Neutrophil (primary cell): Measurements from ENCODE around the gene ANKDD1A.

Experiments
- H3K27ac ChIP-seq: fragments of 200-600 bp; sonication (generic); 2 replicates; pipeline ENCODE4 v1.5.1; 2016; ENCODE audit warnings: mild to moderate bottlenecking, moderate library complexity
- H3K27me3 ChIP-seq: fragments of 200-600 bp; sonication (generic); 2 replicates; pipeline ENCODE4 v1.6.0; 2016; ENCODE audit warnings: mild to moderate bottlenecking
- H3K36me3 ChIP-seq: fragments of 200-600 bp; sonication (generic); 2 replicates; pipeline ENCODE4 v1.5.1; 2017
- H3K4me1 ChIP-seq, 2 experiments: fragments of 200-600 bp in 1 of 2; sonication (generic) in 1 of 2; 1 replicate in 1 of 2; 2 replicates in 1 of 2; pipeline versions ENCODE4 v1.5.1 to v1.6.1; 2013 to 2016; ENCODE audit warnings: low read depth in 1 of 2, low read length in 1 of 2, mild to moderate bottlenecking in 1 of 2, moderate library complexity in 1 of 2; ENCODE audit not compliant: control insufficient read depth in 1 of 2, insufficient read depth in 1 of 2
- H3K4me3 ChIP-seq, 2 experiments: fragments of 200-600 bp in 1 of 2; sonication (generic) in 1 of 2; 1 replicate in 1 of 2; 2 replicates in 1 of 2; pipeline ENCODE4 v1.5.1; 2013 to 2016; ENCODE audit warnings: low read depth in 1 of 2, low read length in 1 of 2, mild to moderate bottlenecking in 1 of 2, moderate library complexity in 1 of 2
- H3K9me3 ChIP-seq: fragments of 200-600 bp; sonication (generic); 2 replicates; pipeline ENCODE4 v1.5.1; 2016
- TF ChIP-seq, protein P1 (sequence below): fragments of 200-600 bp; sonication (generic); IDR thresholded peaks from 2 replicates; pipeline ENCODE4 v1.5.1; 2016; ENCODE audit warnings: antibody characterized with exemption

ANKDD1A gene

DNA sequence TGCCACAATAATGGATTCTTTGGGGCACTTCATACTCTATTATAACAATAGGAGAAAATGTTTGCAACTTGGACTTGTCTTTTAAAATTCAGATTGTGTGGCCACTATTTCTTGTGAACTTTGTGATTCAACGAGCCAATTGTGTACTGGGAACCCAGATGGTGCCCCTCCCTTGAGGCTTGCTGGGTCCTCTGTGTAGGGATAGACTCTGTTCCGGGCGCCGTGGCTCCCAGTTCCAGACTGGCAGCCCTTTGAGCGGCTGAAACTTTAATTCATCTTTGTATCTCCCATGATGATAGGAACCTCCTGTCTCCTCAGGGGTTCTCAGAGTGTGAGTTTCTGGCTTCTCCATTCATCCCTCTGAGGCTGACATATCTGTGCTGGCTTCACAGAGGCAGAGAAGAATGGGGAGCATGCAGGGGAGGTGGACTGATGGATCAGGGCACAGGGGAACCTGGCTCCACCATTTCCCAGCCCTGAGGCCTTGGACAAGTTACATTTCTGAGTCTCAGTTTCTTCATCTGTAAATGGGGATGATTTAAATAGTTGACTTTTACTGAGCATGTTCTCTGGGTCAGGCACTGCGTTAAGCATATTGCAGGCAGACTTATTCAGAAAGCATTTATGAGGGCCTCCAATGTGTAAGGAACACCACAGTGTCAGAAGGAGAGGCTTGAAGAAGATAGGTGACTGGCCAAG lies 15.2 kb upstream of the ANKDD1A start:
- H3K4me3 ChIP-seq, result no peak overlapping the region
- peak overlapping the region; percentile 97 for H3K27ac ChIP-seq
- no peaks in the 10 kb centered on the region for H3K27me3 ChIP-seq
- H3K9me3 ChIP-seq, result no peaks in the 10 kb centered on the region
- TF ChIP-seq, protein P1, sequence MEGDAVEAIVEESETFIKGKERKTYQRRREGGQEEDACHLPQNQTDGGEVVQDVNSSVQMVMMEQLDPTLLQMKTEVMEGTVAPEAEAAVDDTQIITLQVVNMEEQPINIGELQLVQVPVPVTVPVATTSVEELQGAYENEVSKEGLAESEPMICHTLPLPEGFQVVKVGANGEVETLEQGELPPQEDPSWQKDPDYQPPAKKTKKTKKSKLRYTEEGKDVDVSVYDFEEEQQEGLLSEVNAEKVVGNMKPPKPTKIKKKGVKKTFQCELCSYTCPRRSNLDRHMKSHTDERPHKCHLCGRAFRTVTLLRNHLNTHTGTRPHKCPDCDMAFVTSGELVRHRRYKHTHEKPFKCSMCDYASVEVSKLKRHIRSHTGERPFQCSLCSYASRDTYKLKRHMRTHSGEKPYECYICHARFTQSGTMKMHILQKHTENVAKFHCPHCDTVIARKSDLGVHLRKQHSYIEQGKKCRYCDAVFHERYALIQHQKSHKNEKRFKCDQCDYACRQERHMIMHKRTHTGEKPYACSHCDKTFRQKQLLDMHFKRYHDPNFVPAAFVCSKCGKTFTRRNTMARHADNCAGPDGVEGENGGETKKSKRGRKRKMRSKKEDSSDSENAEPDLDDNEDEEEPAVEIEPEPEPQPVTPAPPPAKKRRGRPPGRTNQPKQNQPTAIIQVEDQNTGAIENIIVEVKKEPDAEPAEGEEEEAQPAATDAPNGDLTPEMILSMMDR, result no peak
- no peaks in the 10 kb centered on the region for H3K36me3 ChIP-seq
- peaks cover 65 to 70% of the 10 kb centered on the region in 2 experiments for H3K4me1 ChIP-seq

DNA sequence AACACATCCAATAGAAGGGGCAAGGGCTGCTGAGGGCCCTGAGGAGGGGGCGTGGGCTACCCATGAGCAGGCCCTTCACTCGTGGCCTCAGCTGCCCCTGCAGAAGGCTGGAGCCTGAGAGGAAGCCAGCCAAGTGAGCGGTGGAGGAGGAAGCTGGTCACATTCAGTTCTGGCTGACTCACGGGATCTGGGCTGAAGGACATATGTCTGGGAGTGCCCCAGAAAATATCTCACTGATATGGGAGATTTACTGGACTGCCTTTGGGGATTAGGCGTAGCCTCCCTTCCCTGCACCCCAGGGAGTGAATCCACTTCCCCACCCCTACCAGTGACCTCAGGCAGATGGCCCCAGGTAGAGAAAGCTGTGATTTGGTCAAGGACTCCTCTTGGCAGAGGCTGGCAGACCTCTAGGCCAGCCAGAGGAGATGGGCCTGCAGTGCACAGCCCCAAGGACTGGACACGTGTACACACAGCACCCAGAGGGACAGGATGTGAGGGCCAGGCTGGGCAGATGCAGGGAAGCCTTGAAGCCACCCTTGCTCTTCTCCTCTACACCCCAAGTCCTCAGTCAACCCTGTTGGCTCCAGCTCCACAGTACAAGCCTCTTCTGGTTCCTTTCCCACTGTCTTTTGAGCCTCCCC lies 14.2 kb upstream of the ANKDD1A start:
- Histone ChIP-seq H3K27me3 (no peaks in the 10 kb centered on the region), H3K4me3 (peak overlapping the region in 1 of 2 experiments; percentile 25), H3K4me1 (peaks cover 65 to 70% of the 10 kb centered on the region in 2 experiments), H3K9me3 (no peaks in the 10 kb centered on the region), H3K27ac (peak overlapping the region; percentile 97), H3K36me3 (no peaks in the 10 kb centered on the region)
- TF ChIP-seq, protein P1, result no peak

DNA sequence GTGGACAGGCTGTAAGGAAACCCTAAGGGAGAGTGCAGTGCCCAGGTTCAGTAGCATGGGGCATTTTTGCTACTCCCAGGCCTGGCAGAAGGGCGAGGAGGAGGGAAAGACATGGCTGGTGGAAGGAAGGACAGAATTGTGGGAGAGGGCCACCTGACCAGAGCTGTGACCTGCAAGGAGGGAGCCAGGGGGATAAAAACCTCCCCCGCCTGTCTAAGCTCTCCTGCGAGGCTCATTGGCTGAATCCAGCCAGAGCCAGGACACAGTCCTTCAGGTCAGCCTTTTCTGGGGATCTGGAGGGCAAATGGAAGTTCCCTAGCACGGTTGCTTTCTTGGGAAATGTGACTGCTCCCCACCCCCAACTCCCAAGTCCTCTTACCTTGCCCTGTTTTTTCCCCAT lies 13.3 kb upstream of the ANKDD1A start:
- no peak overlapping the region for H3K4me3 ChIP-seq
- H3K4me1 ChIP-seq, result peaks cover 61 to 69% of the 10 kb centered on the region in 2 experiments
- H3K27me3 ChIP-seq, result no peaks in the 10 kb centered on the region
- no peaks in the 10 kb centered on the region for H3K9me3 ChIP-seq
- TF ChIP-seq, protein P1, result no peak
- no peaks in the 10 kb centered on the region for H3K36me3 ChIP-seq
- H3K27ac ChIP-seq, result no peak overlapping the region

DNA sequence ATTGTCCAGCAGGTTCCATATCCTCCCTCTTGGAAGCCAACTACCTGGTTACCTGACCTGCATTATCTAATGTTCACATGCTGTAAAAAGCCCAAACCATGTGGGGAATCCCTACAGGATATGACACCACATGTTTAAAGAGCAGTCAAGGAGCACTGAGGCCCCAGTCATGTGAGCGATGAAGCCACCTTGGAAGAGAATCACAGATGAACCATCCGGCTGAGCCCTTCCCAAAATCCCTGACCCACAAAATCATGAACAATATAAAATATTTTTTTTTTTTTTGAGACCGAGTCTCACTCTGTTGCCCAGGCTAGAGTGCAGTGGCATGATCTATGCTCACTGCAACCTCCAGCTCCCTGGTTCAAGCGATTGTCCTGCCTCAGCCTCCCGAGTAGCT lies 10.6 kb upstream of the ANKDD1A start:
- H3K9me3 ChIP-seq, result no peaks in the 10 kb centered on the region
- H3K4me1 ChIP-seq, result peaks cover 41 to 49% of the 10 kb centered on the region in 2 experiments
- no peak overlapping the region for H3K4me3 ChIP-seq
- H3K27me3 ChIP-seq, result no peaks in the 10 kb centered on the region
- H3K27ac ChIP-seq, result no peak overlapping the region
- no peaks in the 10 kb centered on the region for H3K36me3 ChIP-seq
- TF ChIP-seq, protein P1, result no peak

DNA sequence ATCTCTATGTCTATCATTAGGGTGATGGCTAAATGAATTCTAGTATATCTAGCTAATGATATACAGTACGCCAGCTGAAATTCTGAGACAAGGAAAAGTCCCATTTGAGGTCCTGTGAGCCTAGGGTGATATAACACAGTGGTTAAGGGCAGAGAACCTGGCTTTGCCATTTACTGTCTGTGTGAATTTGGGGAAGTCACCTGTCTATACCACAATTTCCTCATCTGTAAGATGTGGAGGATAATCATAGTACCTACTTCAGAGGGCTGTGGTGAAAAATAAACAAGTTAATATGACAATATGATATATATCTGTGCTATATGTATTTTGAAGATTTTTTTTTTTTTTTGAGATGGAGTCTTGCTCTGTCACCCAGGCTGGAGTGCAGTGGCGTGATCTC lies 9.8 kb upstream of the ANKDD1A start:
- Histone ChIP-seq H3K27ac (peak overlapping the region; percentile 52), H3K4me3 (no peak overlapping the region)
- TF ChIP-seq, protein P1, result no peak

More for the DNA sequence above, 9.8 kb upstream of the ANKDD1A start:
- Histone ChIP-seq H3K9me3 (no peaks in the 10 kb centered on the region), H3K36me3 (no peaks in the 10 kb centered on the region), H3K4me1 (peaks cover 34 to 41% of the 10 kb centered on the region in 2 experiments), H3K27me3 (no peaks in the 10 kb centered on the region)
